Stimulated activated CD8-positive, alpha-beta memory T cell treated with anti-CD3 and anti-CD28 coated beads, Interleukin-2, amount 100 ng/mL, for 48 hours (primary cell): ENCODE data around the gene TTC12.
A peak's percentile ranks its signal among the peaks of the same experiment; 100 is the strongest.

Source experiments
- DNase-seq, 2 donors: peaks; one replicate each; pipeline ENCODE4 v3.0.0-alpha.2; 2020; ENCODE audit warnings: low read depth in 2 of 2

The TTC12 gene, protein sequence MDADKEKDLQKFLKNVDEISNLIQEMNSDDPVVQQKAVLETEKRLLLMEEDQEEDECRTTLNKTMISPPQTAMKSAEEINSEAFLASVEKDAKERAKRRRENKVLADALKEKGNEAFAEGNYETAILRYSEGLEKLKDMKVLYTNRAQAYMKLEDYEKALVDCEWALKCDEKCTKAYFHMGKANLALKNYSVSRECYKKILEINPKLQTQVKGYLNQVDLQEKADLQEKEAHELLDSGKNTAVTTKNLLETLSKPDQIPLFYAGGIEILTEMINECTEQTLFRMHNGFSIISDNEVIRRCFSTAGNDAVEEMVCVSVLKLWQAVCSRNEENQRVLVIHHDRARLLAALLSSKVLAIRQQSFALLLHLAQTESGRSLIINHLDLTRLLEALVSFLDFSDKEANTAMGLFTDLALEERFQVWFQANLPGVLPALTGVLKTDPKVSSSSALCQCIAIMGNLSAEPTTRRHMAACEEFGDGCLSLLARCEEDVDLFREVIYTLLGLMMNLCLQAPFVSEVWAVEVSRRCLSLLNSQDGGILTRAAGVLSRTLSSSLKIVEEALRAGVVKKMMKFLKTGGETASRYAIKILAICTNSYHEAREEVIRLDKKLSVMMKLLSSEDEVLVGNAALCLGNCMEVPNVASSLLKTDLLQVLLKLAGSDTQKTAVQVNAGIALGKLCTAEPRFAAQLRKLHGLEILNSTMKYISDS

DNA sequence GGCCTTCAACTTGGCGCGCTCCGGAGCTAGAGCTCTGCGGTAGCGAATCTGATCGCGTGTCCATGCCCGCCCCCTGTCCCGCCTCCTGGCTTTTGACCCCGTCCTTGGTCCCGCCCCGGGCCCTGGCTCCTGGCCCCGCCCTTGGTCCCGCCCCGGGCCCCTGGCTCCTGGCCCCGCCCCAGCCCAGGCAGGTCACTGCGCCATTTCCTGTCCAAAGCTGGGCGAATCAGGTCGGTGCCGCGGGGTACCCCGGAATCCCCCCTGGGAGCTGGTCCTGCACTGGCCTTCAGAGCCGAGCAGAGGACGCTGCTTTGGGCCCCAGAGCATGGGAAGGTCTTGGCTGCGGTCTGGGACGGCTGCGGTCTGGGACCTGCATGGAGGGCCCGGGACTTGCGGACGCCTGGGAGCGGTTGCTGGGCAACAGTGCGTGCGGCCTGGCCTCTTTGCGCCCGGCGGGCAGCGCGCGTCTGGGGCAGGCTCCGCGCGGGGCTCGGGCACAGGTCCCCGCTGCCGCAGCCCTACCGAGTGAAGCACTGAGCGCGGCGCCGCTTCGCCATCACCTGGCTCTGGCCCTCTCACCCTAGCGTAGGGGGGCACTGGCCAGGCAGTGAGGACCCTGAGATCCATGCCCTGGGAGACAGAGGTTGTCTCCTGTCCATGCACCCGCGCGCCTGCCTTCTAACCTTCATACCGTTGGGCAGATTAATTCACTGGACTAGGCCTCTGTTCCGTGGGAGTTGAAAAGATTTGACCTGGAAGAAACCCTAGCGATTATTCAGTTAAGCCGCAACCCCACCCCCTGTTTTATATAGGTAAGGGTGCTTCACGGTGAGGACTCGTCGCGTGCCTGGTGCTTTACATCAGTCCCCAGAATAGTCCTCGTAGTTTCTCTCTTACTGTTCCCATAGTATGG, at the start of gene TTC12:
TTC12 (plus strand) TSS at position 195 of the 913 bp plus-strand sequence. CDS start 1,675 bp downstream, outside the sequence.
- DNase-seq, result peak; percentile 93 to 94

DNA sequence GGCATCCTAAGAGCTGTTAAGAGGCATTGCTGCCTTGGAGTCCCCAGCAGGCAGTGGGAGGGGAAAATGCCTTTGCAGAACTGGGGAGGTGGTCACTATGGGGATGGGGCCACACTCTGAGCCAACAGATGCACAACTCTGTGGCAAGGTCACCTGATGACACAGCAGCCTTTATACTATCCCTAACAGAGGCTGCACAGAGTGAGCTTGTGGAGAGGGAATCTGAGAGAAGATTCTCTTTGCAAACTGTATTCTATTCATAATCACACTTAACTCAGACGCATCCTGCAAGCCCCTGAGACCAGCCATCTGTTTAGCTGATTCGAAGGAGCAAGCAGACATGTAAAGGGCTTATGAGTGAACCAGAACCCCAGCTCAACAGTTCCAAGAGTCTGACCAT, 49.0 kb upstream of the TTC12 start:
- DNase-seq, result no peak

DNA sequence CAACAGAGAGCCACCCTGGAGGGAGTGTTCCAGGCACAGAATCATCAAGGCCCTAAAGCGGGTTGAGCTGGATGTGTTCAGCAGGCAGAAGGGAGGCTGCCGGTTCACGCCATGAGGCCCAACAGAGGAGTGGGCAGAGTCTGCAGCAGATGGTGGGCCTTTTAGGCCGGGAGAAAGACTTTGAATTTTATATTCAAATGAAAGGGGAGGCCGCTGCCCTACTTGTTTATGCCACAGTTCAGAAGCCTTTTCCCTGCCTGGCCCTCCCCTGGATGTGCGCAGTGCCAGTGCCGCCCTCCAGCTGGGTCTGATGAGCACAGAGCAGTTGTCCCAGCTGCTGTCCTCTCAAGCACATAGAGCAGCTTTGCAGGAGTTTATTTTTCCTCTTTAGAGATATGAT, 46.9 kb upstream of the TTC12 start:
- no peak for DNase-seq

DNA sequence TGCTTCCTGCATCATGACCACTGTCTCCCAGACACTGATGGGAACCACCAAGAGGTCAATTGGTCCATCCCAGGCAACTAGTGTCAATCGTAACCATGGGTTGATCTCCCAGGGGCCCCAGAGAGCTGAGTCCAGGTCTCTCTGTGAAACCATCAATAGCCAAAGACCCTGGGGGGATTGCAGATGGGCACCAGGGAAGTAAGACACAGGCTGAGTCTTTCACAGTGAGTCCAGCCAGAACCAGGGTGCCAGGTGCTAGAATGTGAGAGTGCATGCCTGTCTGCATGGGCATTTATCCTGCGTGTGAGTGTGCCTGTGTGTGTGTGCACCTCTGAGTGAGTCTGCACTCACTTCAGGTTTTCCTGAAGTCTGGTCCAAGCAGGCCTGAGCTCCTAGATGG, 45.3 kb upstream of the TTC12 start:
- no peak for DNase-seq

DNA sequence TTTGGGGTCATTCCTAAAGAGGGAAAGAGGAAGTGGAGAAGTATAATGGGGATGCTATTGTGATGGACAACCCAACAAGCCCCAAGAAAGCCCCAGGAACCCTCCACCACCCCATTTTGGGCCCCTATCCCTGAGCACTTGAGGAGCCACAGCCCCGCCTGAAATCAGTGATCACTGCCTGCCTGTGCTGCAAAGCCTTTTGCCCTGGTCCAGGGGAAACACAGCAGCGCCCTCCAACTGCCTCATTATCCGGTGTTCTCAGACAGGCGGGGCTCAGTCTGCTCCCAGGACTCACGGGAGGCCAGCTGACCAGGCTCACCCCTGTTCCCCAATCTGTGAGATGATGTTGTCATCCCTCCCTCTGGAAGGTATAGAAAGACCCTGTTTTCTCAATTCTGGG, 44.7 kb upstream of the TTC12 start:
- DNase-seq, result no peak

DNA sequence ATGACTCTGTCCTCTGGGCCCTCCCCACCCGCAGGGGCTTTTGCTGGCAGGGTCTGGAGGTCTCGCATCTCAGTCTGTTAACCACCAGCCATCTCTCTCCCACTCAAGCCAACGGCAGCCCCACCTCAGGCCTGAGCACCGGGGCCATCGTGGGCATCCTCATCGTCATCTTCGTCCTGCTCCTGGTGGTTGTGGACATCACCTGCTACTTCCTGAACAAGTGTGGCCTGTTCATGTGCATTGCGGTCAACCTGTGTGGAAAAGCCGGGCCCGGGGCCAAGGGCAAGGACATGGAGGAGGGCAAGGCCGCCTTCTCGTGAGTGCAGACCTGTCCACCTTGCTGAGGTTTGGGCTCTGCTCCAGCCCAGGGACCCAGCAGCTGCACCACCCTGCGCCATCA, 44.3 kb upstream of the TTC12 start:
- no peak for DNase-seq

DNA sequence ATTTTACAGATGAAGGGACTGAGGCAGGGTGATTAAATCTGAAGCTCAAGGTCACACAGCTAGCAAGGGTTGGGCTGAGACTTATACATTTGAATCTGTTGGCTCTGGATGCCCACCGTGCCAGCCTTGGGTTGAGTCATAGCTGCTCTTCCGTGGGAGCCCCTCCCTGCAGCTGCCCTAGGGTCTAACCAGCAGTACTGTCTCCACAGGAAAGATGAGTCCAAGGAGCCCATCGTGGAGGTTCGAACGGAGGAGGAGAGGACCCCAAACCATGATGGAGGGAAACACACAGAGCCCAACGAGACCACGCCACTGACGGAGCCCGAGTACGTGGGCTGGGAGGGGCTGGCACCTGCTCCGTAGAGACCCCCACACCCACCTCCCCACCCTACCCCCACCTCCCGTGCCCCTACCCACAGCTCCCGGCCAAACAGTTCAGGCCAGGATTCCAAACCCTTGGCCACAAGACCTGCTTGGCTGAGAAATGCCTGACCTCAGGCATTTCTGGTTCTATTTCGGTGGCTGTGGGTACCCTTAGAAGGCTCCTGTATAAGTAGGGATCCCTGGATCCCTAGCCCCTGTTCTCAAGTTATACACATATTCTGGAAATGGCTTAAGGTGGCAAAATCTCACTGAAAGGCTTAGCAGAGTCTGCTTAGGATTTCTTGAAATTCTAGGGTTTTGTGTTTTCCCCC, 42.7 kb upstream of the TTC12 start:
- DNase-seq, result no peak

DNA sequence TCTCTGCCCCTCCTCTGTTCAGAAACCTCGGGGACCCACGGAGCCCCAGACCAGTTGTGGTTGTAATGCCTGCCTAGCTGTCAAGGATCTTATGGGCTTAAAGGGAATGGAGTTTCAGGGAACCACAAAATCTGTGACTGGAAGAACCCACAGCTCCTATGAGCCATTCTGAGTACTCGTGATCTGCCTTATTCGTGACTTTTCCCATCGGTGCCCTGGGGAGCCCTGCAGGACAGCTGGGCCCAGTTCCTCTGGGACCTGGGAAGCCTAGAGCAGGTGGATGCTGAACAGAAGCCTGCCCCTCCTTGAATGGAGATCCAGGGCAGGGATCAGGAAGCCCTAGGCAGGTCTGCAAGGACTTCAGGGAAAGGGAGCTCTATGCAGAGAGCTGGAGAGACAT, 42.1 kb upstream of the TTC12 start:
- no peak for DNase-seq

DNA sequence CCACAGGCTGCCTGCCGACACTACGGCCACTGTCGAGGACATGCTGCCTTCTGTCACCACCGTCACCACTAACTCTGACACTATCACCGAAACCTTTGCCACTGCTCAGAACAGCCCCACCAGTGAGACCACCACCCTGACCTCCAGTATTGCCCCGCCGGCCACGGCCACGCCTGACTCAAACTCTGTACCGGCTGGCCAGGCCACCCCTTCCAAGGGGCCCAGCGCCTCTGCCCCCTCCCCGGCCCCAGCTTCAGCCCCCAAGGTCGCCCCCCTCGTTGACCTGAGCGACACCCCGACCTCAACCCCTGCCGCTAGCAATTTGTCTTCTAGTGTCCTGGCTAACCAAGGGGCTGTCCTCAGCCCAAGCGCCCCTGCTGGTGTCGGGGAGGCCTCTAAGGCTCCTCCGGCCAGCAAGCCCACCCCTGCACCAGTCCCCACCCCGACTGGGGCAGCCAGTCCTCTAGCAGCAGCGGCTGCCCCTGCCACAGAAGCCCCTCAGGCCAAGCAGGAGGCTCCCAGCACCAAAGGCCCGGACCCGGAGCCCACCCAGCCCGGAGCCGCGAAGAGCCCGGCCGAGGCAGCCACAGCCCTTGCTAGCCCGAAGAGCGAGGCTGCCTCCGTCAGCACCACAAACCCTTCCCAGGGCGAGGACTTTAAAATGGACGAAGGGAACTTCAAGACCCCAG, 41.3 kb upstream of the TTC12 start:
- DNase-seq, result no peak

DNA sequence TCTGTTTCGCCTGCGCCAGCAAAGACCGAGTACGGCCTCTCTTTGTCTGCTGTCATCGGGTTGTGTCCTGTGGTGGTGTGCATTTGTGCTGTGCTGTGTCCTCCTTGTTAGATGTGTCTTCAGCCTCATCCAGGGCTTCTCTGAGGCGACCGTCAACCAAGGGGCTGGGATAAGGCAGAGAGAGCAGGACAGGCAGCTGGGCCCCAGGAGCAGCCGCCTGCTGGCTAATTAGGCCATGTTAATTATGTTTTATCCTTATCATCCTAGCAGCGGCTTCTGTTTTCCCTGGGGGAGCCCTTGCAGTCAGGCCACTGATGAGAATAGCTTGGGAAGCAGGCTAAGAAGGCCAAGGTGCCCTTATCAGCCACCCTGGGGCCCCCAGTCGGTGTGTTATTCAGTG, 40.7 kb upstream of the TTC12 start:
- no peak for DNase-seq

DNA sequence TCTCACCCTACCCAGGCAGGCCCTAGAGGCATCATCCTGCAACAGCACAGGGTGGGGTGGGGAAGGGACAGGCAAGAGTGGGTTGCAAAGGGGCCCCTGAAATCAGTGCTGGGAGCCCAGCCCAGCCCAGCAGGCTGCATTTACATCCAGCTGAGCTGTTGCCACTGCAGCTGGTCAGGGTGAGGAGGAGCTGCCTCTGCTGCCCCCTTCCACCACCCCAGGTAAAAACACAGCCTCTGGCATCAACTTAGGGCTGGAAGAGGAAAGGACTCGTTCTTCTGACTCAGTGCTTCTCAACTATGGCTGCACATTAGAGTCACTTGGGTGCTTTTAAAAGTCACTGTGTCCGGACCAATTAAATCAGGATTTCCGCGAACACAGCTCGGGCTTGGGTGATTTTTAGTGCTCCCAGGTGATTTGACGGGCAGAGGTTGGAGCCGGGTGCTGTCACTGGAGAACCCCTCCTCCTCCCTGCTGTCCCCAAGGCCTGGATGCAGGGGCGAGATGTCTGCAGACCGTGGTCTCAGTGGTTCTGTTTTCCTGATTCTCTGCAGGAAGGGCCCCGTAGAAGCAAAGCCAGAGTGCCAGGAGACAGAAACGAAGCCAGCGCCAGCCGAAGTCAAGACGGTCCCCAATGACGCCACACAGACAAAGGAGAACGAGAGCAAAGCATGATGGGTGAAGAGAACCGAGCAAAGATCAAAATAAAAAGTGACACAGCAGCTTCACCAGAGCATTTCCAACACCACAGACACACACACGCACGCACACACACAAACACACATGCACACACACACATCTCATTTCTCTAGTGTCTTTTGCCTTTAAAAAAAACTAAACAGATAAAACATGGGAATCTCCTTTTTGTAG, 39.4 kb upstream of the TTC12 start:
- DNase-seq, result no peak

DNA sequence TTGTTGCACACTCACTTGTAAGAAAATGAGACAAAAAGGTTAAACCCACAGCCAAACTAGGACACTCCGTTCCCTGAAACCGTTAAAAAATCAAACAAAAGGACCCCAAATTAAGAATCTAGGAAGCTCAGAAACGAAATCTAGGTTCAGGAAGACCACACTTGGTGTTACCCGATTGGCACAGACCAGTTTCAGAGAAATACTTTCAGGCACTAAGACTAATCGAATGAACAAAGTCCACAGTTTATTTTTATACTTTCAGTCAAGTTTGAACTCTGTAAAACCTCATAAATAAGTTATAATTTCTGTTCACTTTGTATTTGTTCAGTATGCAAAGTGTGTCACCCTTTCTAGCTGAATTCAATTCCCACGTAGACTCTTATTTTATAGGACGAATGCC, 38.8 kb upstream of the TTC12 start:
- DNase-seq, result no peak

DNA sequence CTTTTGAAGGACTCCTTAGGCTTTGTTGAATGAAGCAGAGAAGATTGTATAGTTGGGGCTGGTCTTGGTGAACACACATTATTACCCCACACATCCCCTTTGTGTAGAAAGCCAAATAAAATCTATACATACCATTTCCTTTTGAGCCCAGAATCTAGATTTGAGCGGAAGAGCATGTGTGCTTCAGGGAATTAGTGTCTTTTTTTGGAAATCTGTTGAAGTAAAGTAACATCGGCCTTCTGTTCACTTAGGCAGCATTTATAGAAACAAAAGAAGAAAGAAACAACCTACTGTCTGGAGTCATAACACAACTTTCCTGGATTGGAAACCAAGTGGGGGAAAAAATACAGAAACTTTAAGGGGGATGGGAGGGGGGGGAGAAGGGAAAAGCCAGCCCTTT, 37.9 kb upstream of the TTC12 start:
- no peak for DNase-seq

DNA sequence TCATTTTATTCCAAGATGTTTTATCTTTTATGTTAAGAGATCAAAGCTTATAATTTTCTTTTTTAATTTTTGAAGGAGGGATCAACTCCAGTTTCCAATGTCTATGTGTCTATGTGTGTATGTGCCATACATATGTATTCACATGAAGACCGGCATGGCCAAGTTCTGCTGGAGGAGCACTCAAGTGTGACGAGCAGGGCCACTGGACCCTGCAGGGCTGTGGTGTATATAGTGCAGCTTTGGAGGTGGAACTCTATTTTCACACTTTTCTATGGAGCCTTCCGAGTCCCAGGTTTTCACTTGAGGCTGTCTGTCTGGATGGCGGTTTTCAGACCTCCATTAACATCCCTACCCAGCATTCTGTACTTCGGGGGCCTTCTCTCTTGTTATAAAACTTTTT, 36.5 kb upstream of the TTC12 start:
- no peak for DNase-seq

DNA sequence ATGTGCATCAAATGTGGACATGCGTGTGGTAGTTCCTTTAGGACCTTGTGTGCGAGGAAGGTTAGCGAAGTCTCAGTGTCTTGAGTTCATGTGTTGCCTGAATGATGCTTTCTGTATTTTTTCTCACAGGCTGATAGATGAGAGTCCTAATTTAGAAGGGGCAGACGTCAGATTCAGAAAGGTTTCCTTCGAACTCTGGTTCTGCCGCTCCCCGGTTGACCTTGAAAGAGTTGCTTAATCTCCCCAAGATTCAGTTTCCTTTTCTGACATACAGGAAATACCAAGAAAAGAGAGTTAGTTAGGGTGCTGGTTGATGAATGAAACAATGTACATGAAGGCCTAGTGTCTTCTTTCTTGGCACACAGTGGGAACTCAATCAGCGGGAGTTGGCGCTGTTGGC, 35.9 kb upstream of the TTC12 start:
- DNase-seq, result no peak

DNA sequence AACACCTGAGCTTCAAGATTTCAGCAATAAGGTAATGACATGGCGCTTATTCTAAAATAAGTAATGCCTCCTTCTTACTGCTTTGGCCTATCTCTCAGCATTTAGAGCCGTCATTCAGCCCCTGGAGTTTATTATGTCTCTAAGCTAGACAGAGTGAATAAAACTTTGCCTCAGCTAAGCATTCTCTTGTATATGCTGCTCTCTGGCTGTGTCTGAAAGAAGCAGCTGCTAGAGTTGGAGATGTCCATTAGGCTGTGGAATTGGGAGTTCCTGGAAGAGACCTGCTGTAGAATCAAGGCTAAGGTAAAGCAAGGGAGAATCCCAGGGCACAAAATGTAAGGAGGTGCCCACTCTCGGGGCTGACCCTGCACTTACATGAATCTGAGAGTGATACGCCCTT, 35.5 kb upstream of the TTC12 start:
- no peak for DNase-seq

DNA sequence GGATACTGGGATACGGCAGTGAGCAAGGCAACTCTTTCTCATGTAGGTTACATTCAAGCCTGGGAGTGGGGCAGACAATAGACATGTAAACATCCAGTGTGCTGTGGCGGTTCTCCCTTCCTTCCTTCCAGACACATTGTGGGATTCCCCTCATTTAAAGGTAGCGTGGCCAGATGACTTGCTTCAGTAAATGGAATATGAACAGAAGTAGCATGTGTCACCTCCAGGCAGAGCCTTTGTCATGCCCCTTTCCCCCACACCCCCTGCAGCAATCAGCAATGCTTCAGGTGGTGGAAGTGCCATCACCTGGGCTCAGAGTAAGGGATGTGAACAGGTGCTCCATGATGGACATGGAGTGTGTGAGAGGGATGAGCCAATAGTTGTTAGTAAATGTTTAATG, 34.8 kb upstream of the TTC12 start:
- no peak for DNase-seq

DNA sequence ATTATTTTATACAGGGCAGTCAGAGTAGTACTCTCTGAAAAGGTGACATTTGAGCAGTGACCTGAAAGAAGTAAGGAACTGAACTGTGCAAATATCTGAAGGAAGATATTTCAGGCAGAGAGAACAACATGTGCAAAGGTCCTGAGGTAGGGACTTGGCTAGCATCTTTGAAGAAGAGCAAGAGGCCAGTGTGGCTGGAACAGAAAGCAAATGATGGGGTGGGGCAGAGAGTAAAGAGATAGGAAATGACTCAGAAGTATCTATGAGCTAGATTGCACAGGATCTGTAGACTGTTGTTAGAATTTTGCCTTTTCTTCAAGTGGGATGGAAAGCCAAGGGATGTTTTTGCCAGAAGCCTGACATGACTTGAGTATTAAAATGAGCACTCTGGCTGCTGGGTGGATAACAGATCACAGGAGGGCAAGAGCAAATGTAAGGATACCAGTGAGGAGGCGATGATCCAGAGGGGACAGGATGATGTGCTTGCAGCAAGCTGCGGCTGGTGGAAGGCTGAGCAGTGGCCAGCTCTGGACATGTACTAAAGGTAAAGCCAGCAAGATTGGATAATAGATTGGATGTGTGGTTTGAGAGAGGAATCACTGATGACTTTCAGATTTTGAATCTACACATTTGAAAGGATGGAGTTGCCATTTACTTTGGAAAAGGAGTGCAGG, 33.2 kb upstream of the TTC12 start:
- DNase-seq, result no peak

DNA sequence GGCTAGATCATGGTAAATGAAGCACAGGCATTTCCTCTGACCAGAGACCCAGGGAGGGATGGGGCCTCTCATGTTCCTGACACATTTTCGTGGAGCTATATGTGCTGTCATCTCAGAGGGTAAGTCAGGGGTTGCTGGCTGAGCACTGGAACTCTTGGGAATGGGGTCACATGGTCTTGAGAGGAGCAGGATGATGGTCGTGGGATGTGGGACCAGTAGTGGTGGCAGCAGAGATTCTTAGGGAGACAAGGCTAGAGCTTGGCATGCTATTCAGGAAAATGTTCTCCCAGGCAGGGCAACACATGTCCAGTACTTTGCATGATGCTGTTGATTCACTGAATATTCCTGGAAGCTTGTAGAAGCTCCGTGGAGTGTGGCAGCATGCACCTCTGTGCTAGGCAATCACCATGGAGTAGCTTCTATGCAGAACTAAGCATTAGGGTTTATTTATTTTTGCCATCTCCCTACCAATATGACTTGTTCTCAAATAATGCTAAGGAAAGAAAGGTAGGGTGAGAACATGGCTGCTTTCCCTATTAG, 31.4 kb upstream of the TTC12 start:
- DNase-seq, result no peak
